DMS153 treated with DMSO at 0.1 percent for 48 hours (cell line): ENCODE results near the gene EIF6.

ENCODE experiments used
- DNase-seq: peaks from one replicate; lab custom pipeline; 2025; ENCODE audit not compliant: unreplicated experiment; lab: John Stamatoyannopoulos, UW

Gene EIF6

DNA sequence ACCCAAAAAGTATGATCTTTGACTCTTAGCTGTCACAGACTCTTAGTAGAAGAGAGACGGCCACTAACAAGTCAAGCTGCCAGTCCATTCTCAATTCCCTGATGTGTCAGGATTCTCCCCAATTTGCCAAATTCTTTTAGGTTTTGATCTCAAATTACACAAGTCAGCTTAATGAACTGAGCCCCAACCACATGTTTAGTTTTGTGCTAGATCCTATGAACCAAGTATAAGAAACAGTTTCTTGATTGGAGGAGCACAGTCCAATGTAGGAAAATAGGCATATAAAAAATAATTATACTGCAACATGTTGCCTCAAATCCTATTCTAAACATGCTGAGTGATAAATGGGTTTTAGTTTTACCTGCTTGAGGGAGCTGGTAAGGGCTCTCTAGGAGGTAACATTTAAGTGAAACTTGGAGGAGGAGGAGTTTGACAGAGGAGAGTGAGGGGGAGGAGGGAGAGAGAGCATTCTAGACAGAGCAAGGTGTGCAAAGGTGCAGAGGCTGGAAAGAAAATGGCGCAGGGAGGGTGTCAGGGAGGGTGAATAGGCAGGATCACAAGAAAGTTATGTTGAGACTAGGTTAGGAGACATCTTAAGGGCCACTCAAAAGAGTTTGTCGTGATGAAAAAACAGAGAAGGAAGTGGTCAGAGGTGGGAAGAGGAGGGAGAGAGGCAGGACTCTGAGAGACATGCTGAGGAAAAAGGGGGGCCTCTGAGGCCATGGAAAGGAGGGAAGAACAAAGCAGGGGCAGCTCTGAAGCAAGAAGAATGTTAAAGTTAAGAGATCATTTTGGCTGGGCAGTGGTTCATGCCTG is 30.5 kb upstream of the EIF6 start:
- DNase-seq: no peak

DNA sequence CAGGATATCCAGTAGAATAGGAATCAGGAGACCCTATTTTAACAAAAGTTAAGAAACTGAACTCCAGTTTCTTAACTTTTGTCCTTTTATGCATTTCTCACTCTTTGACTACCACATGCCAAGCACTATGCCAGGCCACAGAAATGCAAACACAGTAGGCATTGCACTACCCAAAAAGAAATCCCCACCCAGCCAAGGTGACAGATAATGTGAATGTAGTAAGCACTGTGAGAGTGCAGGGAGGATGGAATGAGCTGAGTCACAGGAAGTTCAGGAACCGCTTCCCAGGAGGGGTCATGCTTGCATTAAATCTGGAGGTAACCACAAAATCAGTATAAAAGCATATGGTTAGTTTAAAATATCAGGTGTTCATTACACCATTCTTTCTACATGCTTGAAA is 27.7 kb upstream of the EIF6 start:
- no peak for DNase-seq

DNA sequence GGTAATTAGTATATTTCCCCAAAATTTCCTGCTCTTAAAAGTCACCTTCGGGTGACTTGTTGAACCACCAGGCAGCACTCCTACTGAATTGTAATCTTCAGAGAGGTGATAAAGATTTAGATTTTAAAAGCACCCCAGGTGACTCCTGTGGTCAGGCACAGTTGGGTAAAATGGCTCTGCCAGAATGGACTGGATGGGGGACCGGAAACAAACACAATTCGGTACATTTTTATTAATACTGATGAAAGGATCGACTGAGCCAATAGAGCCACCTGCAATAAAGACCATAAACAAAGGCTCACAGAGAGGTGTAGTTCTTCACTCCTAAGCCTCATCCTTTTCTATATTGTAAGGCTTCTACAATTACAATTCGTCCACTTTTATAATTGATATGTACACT is 27.2 kb upstream of the EIF6 start:
- no peak for DNase-seq

DNA sequence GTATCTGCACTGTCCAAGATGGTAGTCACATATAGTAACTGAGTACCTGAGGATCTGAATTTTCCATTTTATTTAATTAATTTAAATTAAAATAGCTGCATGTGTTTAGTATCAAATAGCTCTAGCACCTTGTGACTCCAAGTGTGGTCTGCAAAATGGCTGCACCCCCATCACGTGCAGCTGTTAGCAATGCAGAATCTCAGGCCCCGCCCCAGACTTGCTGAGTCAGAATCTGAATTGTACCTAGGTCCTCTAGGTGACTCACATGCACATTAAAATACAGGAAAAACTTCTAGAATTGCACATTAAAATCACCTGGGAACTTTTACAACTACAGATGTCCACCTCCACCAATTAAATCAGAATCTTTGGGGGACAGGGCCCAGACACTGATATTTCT is 26.8 kb upstream of the EIF6 start:
- DNase-seq: no peak

DNA sequence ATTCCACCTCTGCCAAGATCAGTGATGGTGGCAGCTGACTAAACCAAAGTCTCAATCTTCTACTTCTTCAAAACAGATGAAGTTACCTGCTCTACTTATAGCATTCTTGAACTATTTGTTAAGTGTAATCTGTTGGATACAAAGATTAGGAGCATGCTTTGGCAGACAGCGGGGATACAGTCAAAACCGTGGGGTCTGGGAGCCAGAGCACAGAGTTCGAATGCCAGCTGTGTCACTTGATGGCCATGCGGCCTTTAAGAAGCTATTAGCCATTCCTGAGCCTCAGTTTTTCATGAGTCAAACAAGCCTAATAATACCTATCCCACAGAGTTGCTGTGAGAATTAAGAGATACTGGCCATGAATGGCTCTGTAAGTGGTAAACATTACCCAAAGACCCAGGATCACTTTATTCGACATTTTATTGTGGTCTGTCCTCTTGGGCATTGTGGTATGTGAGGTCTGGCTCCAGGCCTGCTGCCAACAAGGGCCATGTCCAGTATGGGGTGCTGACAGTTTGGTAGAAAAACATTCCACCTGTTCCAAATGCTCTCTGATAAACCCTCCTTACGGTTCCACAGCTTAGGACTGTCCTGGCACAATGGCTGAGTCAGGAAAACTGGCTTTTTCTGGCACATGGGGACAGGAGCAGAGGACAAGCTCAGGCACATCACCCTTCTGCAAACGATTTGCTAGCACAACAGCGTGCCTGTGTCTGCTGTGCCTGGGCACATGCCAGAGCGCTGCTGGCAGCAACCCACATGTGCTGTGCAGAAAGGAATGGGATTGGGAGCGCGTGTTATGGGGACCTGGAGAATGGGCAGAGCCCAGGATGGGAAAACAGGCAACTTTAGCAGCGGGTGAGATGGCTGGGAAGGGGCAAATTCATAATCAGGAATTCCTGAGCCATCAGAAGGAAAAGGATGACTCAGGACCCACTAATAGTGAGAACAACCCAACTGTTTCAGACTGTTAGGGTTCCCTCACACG is 23.4 kb upstream of the EIF6 start:
- DNase-seq: peak; percentile 50

DNA sequence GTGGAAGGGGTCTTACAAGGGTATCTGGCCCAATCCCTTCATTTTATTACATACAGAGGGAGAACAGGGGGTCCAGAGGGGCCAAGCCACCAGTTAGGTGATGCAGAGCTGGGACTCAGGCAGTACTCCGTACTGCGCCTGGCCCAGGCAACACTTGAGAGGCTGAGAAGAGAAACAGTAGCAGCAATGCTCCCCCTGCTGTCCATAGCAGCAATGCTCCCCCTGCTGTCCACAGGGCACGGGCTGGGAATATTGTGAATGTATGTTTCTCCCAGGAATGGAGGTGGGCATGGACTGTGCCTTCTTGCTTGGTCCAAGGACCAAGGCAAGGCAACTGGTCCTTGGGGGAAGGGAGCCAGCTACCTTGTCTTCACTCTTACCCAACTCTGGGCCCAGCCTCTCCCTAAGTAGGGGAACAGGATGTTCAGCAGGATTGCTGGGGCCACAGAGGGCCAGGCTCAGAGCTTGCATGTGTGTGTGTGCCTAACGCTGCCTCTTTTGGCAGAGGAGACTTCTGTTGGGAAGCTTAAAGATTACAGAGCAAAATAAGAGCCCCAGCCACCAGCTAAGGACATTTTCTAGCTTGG is 22.5 kb upstream of the EIF6 start:
- DNase-seq: peak; percentile 7

DNA sequence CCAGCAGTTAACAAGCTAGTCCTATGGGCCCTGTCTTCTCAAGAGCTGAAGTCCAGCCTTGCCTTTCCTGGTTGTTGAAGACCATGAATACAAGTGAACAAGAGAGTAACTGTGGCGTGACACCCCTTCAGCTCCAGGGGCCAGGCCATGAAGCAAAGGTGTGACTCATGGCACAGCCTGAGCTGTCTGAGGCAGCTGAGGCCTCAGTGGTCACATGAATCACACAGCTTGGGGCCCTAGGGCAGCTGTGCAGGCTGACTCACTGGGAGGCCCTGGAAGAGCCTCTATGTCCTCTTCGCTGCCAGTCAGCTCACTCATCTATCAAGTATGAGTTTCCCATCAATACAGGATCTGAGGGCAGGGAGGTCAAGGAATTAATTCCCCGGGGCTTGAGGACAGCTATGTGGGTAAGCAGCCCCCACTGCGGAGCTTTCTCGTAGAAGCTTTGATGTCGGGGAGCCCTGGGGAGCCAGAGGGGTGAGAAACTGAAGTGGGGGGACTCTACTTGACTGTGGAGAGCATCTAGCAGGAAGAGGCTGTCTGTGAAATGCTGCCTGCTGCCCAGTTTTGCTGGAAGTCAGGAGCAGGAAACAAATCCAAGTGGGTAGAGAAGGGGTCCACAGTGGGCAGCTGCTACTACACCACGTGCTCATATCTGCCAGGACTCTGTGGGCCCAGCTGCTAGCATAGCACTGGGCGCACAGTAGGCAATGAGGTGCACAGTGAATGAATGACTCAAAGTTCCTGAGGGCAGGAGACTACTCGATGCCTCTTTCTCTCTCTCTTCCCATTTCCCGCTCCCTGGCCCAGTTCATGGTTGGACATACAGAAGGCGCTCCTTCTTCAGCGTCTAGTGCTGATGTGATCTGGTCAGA is 21.3 kb upstream of the EIF6 start:
- DNase-seq: no peak

DNA sequence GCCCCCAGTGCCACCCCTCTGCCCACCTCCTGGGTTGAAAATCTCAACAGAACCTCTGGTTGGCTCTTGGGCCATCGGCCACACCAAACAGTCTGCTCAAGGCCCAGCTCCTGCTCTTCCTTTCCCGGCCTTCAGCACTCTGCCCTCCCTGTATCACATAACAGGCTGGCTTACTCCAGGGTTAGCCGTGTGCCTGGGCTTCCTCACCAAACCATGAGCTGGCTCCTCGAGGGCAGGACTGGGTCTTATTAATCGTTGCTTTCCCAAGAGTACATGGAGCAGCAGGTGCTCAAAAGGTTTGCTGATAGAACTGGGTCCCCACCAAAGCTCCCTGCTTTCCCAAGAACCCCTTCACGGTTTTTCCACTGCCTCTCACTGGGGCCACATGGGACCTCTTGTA is 20.4 kb upstream of the EIF6 start:
- DNase-seq: no peak

DNA sequence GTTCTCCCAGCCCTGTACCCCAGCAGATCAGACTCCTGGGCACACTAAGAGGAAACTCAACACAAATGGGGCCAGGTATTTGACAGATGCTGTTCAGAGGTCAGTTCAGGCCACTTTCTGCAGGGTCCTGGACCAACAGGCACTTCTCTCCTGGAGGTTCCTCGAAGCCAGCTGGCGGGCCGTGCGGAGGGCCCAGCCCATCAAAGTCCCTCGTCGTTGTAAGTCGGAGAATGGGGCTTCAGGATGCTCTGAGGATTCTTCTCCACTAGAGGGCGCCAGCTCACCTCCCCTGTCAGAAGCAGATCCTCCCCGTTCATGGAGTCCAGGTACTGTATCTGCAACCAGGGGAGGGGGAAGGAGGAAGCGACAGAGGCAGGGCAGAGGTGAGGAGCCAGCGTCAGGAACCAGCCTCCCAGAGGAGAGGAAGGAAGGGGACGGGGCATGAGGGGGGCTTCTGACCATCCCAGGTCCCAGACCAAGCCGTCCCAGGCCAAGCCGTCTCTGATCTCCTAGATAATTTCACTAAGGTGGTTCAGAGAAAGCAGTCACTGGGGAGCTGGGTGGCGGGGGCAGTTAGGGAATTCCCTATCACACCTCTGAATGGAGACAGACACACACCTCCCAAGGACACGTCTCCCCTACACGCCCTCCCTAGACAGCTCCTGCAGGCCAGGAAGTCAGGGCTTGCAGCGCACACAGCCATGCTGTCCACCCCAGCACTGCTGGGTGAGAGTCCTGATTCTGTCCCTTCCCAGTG is 19.3 kb upstream of the EIF6 start:
- DNase-seq: peak; percentile 70

DNA sequence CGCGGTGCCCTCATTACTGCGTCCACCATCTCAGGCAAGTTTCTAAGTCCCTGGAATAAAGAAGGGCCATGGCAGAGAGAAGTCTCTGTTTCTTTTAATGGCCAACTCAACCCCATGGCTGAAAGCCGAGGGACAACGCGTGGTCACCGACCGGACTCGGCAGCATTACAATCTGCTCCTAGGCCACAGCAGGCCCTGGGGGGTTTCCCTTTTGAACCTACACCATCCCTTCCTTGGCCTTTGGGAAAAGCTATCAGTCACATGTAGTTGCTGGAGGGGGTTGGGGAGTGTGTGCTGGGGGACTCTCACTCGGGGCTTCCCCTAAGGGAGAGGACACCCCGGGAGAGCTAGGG is 18.8 kb upstream of the EIF6 start:
- DNase-seq: no peak

DNA sequence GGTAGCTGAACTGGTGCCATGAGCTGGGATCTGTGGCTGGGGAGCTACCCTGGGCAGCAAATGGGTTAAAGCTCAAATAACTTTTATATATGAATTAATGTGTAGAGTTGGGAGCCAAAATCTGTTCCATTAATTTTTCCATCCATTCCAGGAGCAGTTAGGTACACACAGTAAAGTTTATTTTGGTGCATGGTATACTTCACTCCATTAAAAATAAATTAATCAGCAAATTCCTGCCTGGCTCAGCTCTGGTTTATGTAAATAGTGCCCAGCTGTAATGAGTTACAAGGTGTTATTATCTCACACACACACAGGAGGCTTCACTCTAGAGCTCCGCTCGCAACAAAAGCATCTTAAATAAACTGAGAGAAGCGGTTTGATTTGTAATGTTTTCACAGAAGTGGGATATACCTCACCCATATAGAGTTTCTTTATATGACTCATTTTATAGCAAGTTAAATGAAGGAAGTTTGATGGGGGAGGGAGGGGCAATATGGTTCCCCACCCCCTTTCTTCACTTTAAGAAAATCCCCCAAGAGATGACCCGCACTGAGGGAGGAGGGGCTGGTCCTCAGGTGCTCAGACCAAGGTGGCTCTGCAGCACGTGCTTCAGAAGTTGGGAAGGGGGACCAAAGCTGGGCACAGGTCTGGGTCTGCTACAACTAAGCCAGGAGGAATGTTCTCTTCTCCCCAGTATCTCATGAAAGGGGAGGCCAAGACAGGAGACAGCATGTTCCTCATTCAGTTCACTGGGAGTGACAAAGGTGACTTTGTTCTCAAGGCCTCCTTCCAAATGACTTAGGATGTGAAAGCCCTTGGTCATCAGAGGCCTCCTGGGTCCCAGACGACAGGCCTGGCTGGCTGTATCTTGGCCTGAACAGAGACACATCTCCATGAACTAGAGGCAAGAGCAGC is 18.1 kb upstream of the EIF6 start:
- no peak for DNase-seq

DNA sequence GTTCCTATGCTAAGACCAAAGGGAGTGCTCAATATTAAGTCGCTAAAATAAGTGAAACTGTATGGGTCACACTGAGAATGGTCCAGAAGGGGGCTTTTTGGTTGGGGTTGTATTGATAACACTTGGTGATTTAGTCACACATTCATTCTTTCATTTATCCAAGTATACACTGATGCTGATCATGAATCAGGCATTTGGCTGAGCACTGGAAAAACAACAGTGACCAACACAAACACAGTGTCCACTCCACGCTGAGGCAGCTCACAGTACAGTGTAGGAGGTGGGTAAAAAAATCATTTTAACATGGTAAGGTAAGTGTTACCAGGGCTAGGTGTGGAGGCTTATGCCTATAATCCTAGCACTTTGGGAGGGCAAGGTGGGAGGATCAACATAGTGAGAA is 16.9 kb upstream of the EIF6 start:
- no peak for DNase-seq

DNA sequence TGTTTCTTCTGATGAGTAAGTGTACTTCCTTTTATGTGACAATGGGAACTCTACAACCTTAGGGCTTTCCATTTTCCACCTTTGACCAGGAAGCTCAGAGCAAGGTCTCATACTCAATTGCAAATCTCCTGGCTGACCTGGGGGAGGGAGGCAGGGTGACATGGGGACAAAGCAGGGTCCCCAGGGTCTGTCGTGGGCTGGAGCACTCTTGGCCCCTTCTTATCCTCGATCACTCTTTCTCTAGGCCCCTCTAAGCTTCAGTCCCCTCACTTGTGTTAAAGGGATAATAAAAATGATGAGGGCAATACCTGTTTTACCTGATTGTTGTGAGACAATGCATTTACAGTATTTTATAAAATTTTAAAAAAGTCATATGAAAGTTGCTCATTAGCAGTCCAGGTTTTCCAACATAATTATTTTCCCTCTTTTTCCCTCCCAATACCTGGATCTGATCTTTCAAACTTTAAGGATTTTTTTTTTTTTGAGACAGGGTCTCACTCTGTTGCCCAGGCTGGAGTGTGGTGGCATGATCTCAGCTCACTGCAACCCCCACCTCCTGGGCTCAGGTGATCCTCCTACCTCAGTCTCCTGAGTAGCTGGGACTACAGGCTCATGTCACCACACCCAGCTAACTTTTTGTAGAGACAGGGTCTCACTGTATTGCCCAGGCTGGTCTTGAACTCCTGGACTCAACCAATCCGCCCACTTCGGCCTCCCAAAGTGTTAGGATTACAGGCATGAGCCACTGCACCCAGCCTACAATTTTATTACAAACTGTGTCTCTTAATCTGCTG is 16.1 kb upstream of the EIF6 start:
- no peak for DNase-seq

DNA sequence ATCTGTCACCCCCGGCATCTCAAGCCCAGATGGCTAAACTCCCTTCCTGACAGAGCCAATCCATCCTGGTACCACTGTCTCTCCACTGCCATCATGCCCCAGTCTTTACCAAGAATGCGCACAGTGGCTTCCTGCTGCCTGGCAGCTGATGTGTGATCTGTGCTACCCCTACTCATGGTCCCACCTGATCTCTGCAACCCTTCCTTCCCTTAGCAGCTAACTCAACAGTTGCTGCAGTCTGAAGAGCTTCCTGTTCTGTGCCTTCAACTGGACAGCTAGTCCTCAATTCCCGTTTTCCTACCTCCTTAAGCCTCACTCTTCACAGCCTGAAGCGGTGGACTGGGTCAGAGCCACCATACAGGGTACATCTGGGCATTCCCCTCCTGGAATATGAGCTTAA is 15.2 kb upstream of the EIF6 start:
- DNase-seq: no peak

DNA sequence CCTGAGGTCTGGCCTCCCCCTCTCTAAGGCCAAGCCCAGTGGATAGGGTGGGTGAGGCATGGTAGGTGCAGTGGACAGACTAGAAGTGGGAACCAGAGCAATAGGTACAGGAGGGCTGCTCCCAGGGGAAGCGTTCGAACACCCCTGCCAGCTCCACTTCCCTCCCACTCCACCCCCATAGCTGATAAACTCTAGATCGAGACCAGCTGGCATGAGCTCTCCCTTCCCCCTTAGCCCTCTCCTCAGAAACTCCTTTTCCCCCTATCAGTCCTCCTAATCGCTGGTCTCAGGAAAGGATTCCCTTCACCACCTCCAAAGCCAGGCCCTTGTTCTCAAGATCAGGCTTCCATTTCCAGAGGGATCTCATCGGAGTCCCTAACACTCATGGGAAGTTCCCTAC is 13.7 kb upstream of the EIF6 start:
- no peak for DNase-seq

DNA sequence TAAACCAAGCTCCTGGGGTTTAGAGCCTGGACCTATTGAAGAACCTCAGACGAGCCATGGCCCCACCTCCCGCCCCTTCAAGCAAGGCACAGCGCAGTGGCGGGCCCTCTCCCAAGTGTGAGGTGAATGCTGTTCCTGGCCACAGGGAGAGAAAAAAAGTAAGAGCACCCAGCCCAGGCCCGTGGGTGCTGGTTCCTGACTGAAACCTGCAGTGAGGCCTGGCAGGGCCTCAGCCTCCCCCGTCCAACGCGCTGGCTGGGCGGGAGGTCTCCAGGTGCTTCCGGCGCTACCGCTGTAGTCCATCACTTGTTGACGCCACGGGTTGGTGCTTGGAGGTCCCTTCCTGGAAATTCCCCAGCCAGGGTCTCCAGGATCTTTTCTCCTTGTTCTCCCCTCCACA is 13.2 kb upstream of the EIF6 start:
- DNase-seq: no peak

DNA sequence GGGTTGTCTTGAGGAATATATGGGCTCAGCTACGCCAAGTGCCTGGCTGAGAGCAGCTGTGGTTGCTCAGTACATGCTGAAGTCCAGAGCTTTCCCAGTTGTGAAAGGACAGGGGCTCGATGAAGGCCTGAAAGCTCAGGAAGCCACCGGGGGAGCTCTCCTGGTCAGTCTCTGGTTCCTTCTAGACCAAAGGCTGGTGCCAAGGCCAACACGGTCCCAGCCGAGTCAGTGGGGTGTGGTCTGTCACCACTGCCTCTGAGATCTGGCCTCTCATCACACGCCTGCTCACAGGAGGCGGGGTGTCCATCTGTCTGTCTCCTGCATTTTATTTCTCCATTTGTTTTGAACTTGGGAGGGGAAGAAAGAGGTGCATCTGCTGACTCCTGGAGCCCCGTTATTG is 12.6 kb upstream of the EIF6 start:
- no peak for DNase-seq

DNA sequence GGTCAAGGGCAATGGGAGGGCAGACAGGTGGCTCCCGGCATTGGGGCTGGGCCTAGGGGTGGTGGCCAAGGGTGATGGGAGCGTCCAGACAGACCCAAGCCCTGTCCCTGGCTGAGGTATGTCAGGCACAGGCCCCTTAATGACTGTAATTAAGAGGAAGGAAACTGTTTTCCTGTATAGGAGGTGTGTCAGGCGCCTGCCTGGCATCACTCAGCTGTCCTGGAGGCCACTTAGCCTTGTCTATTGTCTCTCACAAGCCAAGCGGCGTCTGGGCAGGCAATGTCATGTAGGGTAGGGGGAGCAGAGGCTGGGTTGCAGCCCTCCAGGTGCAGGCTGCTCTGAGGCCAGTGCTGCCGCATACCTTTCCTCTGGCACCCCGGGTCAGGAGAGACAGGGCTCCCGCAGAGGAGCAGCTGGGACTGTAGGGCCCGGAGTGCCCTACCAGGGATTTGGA is 11.6 kb upstream of the EIF6 start:
- DNase-seq: no peak
